HepG2 (cell line): ENCODE results near the gene TYROBP. TPM values are rescaled to one million over a fixed set of nuclear protein-coding genes. Genes with fewer than 3 reads are reported as not detected.

Experiments used
- ATAC-seq: fragments of 200-7000 bp; cut with Tn5 transposase; 3 replicates; pipeline ENCODE4 v1.9.1; 2020; ENCODE audit warnings: mild to moderate bottlenecking, moderate library complexity
- BruUV-seq: library from RNA; stranded (reverse); fragments of 400-500 nt; replicated peaks from 2 replicates; lab custom pipeline; 2021; lab: Mats Ljungman, UMichigan
- CTCF ChIA-PET: fragments of 300-600 bp; formaldehyde crosslinking; extraction: SDS; loops from one replicate; lab custom pipeline; 2021; ENCODE audit warnings: low total read pairs, inconsistent platforms, low intra/inter-chr PET ratio; lab: Yijun Ruan, JAX
- POLR2A ChIA-PET: fragments of 350-600 bp; sonication (Branson Sonifier 250); formaldehyde crosslinking; loops from one replicate; lab custom pipeline; 2020; ENCODE audit warnings: antibody characterized with exemption, inconsistent platforms; lab: Yijun Ruan, JAX
- DNase-seq: peaks from one replicate; pipeline ENCODE4 v3.0.0-alpha.2; 2015; ENCODE audit warnings: low spot score
- FAIRE-seq: peaks from 3 replicates; lab custom pipeline; 2011; peaks lifted over from hg19 to GRCh38; lab: Jason Lieb, UNC
- H2AFZ ChIP-seq: one replicate; pipeline ENCODE4 v1.6.1; 2011; ENCODE audit warnings: low read length, inconsistent platforms
- H3K27ac ChIP-seq: fragments of 300-600 bp; 3 replicates; pipeline ENCODE4 v1.8.0; 2011; ENCODE audit warnings: mixed run types, mild to moderate bottlenecking, mixed read lengths, low read length, inconsistent platforms; ENCODE audit not compliant: insufficient read depth; ENCODE audit errors: extremely low read length
- H3K27me3 ChIP-seq, 2 experiments: fragments of 200-600 bp in 1 of 2; 2 replicates in 1 of 2; 3 replicates in 1 of 2; pipeline versions ENCODE4 v1.6.0 to v1.8.0; 2011; ENCODE audit warnings: low read length in 2 of 2, mild to moderate bottlenecking in 2 of 2, moderate library complexity in 2 of 2, inconsistent platforms in 1 of 2; ENCODE audit not compliant: insufficient read depth in 2 of 2, control insufficient read depth in 1 of 2
- H3K36me3 ChIP-seq, 2 experiments: fragments of 200-600 bp in 1 of 2; replicated peaks in 1 of 2; 2 replicates in 1 of 2; 3 replicates in 1 of 2; pipeline versions ENCODE4 v1.5.1 to v1.8.0; 2011; ENCODE audit warnings: low read length in 2 of 2, inconsistent platforms in 1 of 2; ENCODE audit not compliant: insufficient read depth in 2 of 2, control insufficient read depth in 1 of 2
- H3K4me1 ChIP-seq: 2 replicates; pipeline ENCODE4 v1.5.1; 2012; ENCODE audit warnings: low read length, inconsistent platforms; ENCODE audit not compliant: insufficient read depth
- H3K4me2 ChIP-seq: 2 replicates; pipeline ENCODE4 v1.6.0; 2011; ENCODE audit warnings: low read depth, low read length, inconsistent platforms
- H3K4me3 ChIP-seq, 3 experiments: fragments of 200-600 bp in 1 of 3; sonication (generic), shearing (Covaris generic) in 1 of 3; replicated peaks in 1 of 3; 2 replicates each; pipeline ENCODE4 v1.5.1; 2011 to 2016; ENCODE audit warnings: low read length in 3 of 3, inconsistent platforms in 2 of 3, low read depth in 2 of 3, mild to moderate bottlenecking in 2 of 3, control low read depth in 1 of 3, mixed read lengths in 1 of 3; ENCODE audit not compliant: insufficient read depth in 1 of 3
- H3K79me2 ChIP-seq: one replicate; pipeline ENCODE4 v1.6.1; 2011; ENCODE audit warnings: low read length, inconsistent platforms; ENCODE audit not compliant: insufficient read depth
- H3K9ac ChIP-seq: 2 replicates; pipeline ENCODE4 v1.6.0; 2011; ENCODE audit warnings: mild to moderate bottlenecking, low read depth, low read length, inconsistent platforms; ENCODE audit not compliant: insufficient read depth
- H3K9me3 ChIP-seq: 2 replicates; pipeline ENCODE4 v1.5.1; 2012; ENCODE audit warnings: mild to moderate bottlenecking, low read length
- H4K20me1 ChIP-seq: 2 replicates; pipeline ENCODE4 v1.6.0; 2011; ENCODE audit warnings: inconsistent platforms, mild to moderate bottlenecking, low read length, moderate library complexity; ENCODE audit not compliant: insufficient read depth
- ELF4 ChIP-seq: sonication (generic); formaldehyde crosslinking; IDR thresholded peaks from 2 replicates; pipeline ENCODE4 v1.5.0; 2020; ENCODE audit warnings: missing genetic modification reagents, mild to moderate bottlenecking, moderate library complexity, borderline replicate concordance
- ETS1 ChIP-seq: sonication (generic); formaldehyde crosslinking; IDR thresholded peaks from 2 replicates; pipeline ENCODE4 v1.4.0; 2020; ENCODE audit warnings: missing genetic modification reagents
- FOXK1 ChIP-seq: sonication (generic); formaldehyde crosslinking; IDR thresholded peaks from 2 replicates; pipeline ENCODE4 v1.4.0; 2020; ENCODE audit warnings: low read depth, missing genetic modification reagents, borderline replicate concordance
- GPN1 ChIP-seq: sonication (generic); formaldehyde crosslinking; IDR thresholded peaks from 2 replicates; pipeline ENCODE4 v1.5.1; 2020; ENCODE audit warnings: missing genetic modification reagents, borderline replicate concordance
- HIVEP1 ChIP-seq: sonication (generic); formaldehyde crosslinking; IDR thresholded peaks from 2 replicates; pipeline ENCODE4 v1.4.0; 2020; ENCODE audit warnings: mild to moderate bottlenecking, missing genetic modification reagents
- HMGA1 ChIP-seq: sonication (generic); formaldehyde crosslinking; conservative IDR thresholded peaks from 2 replicates; pipeline ENCODE4 v1.4.0; 2020; ENCODE audit warnings: missing genetic modification reagents
- IRF1 ChIP-seq: sonication (generic); formaldehyde crosslinking; IDR thresholded peaks from 2 replicates; pipeline ENCODE4 v1.4.0; 2020; ENCODE audit warnings: low read depth, mild to moderate bottlenecking, missing genetic modification reagents
- SIN3B ChIP-seq: fragments of 150-350 bp; IDR thresholded peaks from 2 replicates; pipeline ENCODE4 v1.6.1; 2014; ENCODE audit warnings: low read length
- TEAD2 ChIP-seq: sonication (generic); formaldehyde crosslinking; IDR thresholded peaks from 2 replicates; pipeline ENCODE4 v1.9.0; 2021; ENCODE audit warnings: missing genetic modification reagents
- THAP7 ChIP-seq: sonication (generic); formaldehyde crosslinking; IDR thresholded peaks from 2 replicates; pipeline ENCODE4 v1.8.1; 2023; ENCODE audit warnings: mild to moderate bottlenecking, missing genetic modification reagents
- ZBTB3 ChIP-seq: sonication (generic); formaldehyde crosslinking; IDR thresholded peaks from 2 replicates; pipeline ENCODE4 v1.4.0; 2020; ENCODE audit warnings: low read depth, mild to moderate bottlenecking, moderate library complexity, missing genetic modification reagents, borderline replicate concordance
- ZNF512 ChIP-seq: sonication (generic); formaldehyde crosslinking; IDR thresholded peaks from 2 replicates; pipeline ENCODE4 v1.4.0; 2020; ENCODE audit warnings: mild to moderate bottlenecking, missing genetic modification reagents
- ZNF720 ChIP-seq: sonication (generic); formaldehyde crosslinking; IDR thresholded peaks from 2 replicates; pipeline ENCODE4 v1.4.0; 2020; ENCODE audit warnings: missing genetic modification reagents
- ZNF761 ChIP-seq: sonication (generic); formaldehyde crosslinking; conservative IDR thresholded peaks from 2 replicates; pipeline ENCODE4 v1.4.0; 2020; ENCODE audit warnings: mild to moderate bottlenecking, missing genetic modification reagents
- WGBS: methylation state at CpG from one replicate; pipeline ENCODE4 v1.1.6; 2017; ENCODE audit warnings: low lambda C conversion rate; 5-methylcytosine and 5-hydroxymethylcytosine counted together
- in situ Hi-C: cut with HindIII; loops from 2 replicates; pipeline ENCODE4 v1.10.0; 2017; ENCODE audit warnings: low pct_unique_long_range_greater_than_20kb; ENCODE audit not compliant: extremely low pct_ligation_motif_present
- intact Hi-C: fragments of 100-400 bp; cut with micrococcal nuclease; formaldehyde crosslinking; loops from one replicate; pipeline ENCODE4 v1.10.0; 2022; ENCODE audit not compliant: unreplicated experiment
- polyA plus RNA-seq, 8 experiments: library from polyadenylated mRNA; depleted of rRNA in 3 of 8; stranded (reverse) in 7 of 8; unstranded in 1 of 8; fragments of >200 nt; fragmentation: Illumina TruSeq in 4 of 8; extraction: Trizol in 4 of 8; gene quantifications; 2 replicates each; pipeline versions ENCODE4 v1.2.1 to v1.2.3, GENCODE V29; 2011 to 2016; ENCODE audit warnings: low read depth in 4 of 8, missing spikeins in 1 of 8, mixed read lengths in 1 of 8; ENCODE audit not compliant: insufficient read depth in 1 of 8
- total RNA-seq, 5 experiments: library from RNA; depleted of rRNA; stranded (reverse); fragments of >200 nt; fragmentation: Illumina TruSeq; extraction: Trizol; gene quantifications; 2 replicates each; pipeline ENCODE4 v1.2.3, GENCODE V29; 2016; ENCODE audit warnings: low read depth in 1 of 5

The TYROBP gene
- total and polyA plus RNA-seq, 2 of the 13 experiments (the other 11 are each of a cell fraction or from before 2014, with no cell fraction given), result not detected

- BruUV-seq, result no TSS peak
- ChIA-PET CTCF (no interaction called here), POLR2A (no interaction called here)
- H3K36me3 ChIP-seq, result no peaks in the 10 kb centered on the region
- H3K9ac ChIP-seq, result no peak overlapping the region
- H2AFZ ChIP-seq, result no peak overlapping the region
- H3K27me3 ChIP-seq, result no peaks in the 10 kb centered on the region; a peak in 2 of 5 replicates
- ATAC-seq (no peak), DNase-seq (no peak), FAIRE-seq (no peak)
- WGBS, result 20% methylated on average over 5 of the region's 5 CpGs
- H3K79me2 ChIP-seq, result no peaks in the 10 kb centered on the region
- peaks cover 7% of the 10 kb centered on the region; the same call in 1 of the 2 replicates for H3K4me1 ChIP-seq
- H3K4me2 ChIP-seq, result no peak overlapping the region
- no peak for TF ChIP-seq ELF4 (CRISPR knock-in tag)
- TF ChIP-seq ZBTB3, result no peak
- TF ChIP-seq SIN3B, result no peak
- TF ChIP-seq HMGA1 (CRISPR knock-in tag), result no peak
- no peak for TF ChIP-seq GPN1 (CRISPR knock-in tag)
- no peak for TF ChIP-seq TEAD2 (CRISPR knock-in tag)
- TF ChIP-seq ZNF720 (CRISPR knock-in tag), result no peak
- TF ChIP-seq FOXK1 (CRISPR knock-in tag), result no peak
- no peak for TF ChIP-seq THAP7 (CRISPR knock-in tag)
- no peak for TF ChIP-seq HIVEP1 (CRISPR knock-in tag)
- no peak for TF ChIP-seq ZNF761
- TF ChIP-seq ZNF512 (CRISPR knock-in tag), result no peak
- no peak for TF ChIP-seq IRF1 (CRISPR knock-in tag)
- TF ChIP-seq ETS1 (CRISPR knock-in tag), result no peak
- H3K4me3 ChIP-seq, result no peak overlapping the region
- H3K27ac ChIP-seq, result no peak overlapping the region
- in situ Hi-C loops, result no loop called here
- H4K20me1 ChIP-seq, result no peaks in the 10 kb centered on the region
- no peaks in the 10 kb centered on the region for H3K9me3 ChIP-seq
- intact Hi-C loops, result no loop called here
Measured at GRCh38 chr19:35928507-35928906, 20.4 kb upstream of the TYROBP start.
